HG03095 (cell line): ENCODE results near the gene IL12B.
"Not testable (repeated sequence)": the region's sequence is repeated elsewhere in the genome, so short reads cannot be mapped to it uniquely, and the experiment has no call there.

Experiments
- ATAC-seq: cut with Tn5 transposase; IDR thresholded peaks from one replicate; pipeline ENCODE4 v1.9.1; 2021; ENCODE audit warnings: moderate library complexity; ENCODE audit not compliant: unreplicated experiment

The IL12B gene

GRCh38 chr5:159330131-159330800 is at the start of gene IL12B:
Gene IL12B, minus strand, starts transcription at chr5:159330487. Its CDS starts 3,705 bp downstream, at chr5:159326782.
- ATAC-seq: no peak

GRCh38 chr5:159377653-159378052 is 47.4 kb upstream of the IL12B start:
- ATAC-seq: no peak

GRCh38 chr5:159367866-159368265 is 37.6 kb upstream of the IL12B start:
- not testable (repeated sequence) for ATAC-seq

- not testable (repeated sequence) for ATAC-seq
Observed at GRCh38 chr5:159366776-159367175, 36.5 kb upstream of the IL12B start.

GRCh38 chr5:159362220-159362619 is 31.9 kb upstream of the IL12B start:
- no peak for ATAC-seq

- ATAC-seq: not testable (repeated sequence)
Observed at GRCh38 chr5:159359871-159360270, 29.6 kb upstream of the IL12B start.

GRCh38 chr5:159359408-159359807 is 29.1 kb upstream of the IL12B start:
- ATAC-seq: no peak

GRCh38 chr5:159353661-159354252 is 23.5 kb upstream of the IL12B start:
- no peak for ATAC-seq

- ATAC-seq: not testable (repeated sequence)
Observed at GRCh38 chr5:159350644-159351043, 20.4 kb upstream of the IL12B start.

- ATAC-seq: not testable (repeated sequence)
Observed at GRCh38 chr5:159350216-159350615, 19.9 kb upstream of the IL12B start.

- ATAC-seq: no peak
Observed at GRCh38 chr5:159345861-159346260, 15.6 kb upstream of the IL12B start.

GRCh38 chr5:159345336-159345735 is 15.0 kb upstream of the IL12B start:
- no peak for ATAC-seq

GRCh38 chr5:159343295-159344094 is 13.2 kb upstream of the IL12B start:
- no peak for ATAC-seq

- no peak for ATAC-seq
Observed at GRCh38 chr5:159342840-159343239, 12.6 kb upstream of the IL12B start.

GRCh38 chr5:159341906-159342310 is 11.6 kb upstream of the IL12B start:
- ATAC-seq: no peak

GRCh38 chr5:159341145-159341544 is 10.9 kb upstream of the IL12B start:
- no peak for ATAC-seq

GRCh38 chr5:159340511-159340910 is 10.2 kb upstream of the IL12B start:
- no peak for ATAC-seq

- no peak for ATAC-seq
Observed at GRCh38 chr5:159339460-159339859, 9.2 kb upstream of the IL12B start.

- no peak for ATAC-seq
Observed at GRCh38 chr5:159338118-159338517, 7.8 kb upstream of the IL12B start.

GRCh38 chr5:159337016-159337955 is 7.0 kb upstream of the IL12B start:
- no peak for ATAC-seq

- no peak for ATAC-seq
Observed at GRCh38 chr5:159336586-159336985, 6.3 kb upstream of the IL12B start.
